A204.1 (cell line): ENCODE data around the gene TRMT1L.

ENCODE experiments used
- FAIRE-seq: peaks from 2 replicates; lab custom pipeline; 2012; peaks lifted over from hg19 to GRCh38; lab: Jason Lieb, UNC

Gene TRMT1L

DNA sequence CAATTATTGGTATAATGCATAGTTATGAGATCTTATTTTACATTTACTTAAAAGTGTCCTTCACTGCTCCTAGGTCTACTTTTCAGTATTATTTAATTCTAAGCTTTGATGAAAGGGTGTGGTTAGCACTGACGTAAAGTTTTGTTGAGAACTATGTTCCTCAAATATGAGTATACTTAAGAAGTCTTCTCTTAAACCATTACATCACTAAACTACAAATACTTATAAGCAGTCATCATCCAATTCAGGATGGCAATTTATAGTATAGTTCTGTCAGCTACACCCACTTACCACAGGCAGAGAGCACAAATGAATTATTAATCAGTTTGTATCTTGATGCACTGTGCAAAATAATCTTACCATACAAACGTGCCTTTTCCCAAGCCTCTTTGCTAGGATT, 27.0 kb downstream of the TRMT1L start:
- FAIRE-seq = no peak

DNA sequence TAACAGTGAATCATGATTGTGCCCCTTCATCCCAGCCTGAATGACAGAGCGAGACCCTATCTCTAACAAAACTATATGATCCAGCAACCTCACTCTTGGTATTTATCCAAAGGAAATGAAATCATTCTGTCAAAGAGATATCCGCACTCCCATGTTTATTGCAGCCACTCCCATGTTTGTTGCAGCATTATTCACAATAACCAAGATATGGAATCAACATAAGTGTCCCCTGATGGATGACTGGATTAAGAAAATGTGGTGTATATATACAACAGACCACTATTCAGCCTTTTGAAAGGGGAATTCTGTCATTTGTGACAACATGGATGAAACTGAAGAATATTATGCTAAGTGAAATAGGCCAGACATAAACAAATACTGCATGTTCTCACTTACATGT, 44.4 kb downstream of the TRMT1L start:
- no peak for FAIRE-seq

DNA sequence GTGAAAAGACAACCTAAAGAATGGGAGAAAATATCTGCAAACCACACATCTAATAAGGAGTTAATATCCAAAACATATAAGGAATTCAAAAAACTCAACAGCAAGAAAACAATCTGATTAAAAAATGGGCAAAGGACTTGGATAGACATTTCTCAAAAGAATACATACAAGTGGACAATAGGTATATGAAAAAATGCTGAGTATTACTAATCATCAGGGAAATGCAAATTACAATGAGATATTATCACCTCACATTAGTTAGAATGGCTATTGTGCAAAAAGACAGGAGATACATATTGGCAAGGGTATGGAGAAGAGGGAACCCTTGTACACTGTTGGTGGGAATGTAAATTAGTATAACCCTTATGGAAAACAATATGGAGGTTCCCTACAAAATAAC, 44.9 kb downstream of the TRMT1L start:
- no peak for FAIRE-seq

DNA sequence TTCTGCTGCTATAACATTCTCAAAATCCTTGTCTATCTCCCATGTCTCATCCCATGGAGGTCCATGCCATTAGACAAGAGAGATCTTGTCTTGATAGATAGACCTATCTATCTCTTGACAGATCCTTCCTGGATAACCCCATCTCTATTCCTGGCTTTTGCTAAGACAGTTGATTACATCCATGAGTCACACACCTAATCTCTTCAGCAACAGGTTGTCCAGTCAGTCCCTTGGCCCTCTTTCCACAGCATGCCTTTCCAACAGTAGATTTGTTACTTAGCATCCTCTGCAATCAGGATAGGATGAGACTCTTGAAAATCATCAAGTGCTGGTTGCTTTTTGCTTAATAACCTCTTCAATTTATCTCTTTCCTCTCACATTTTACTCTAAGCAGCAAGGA, 46.6 kb downstream of the TRMT1L start:
- FAIRE-seq = no peak

- no peak for FAIRE-seq
These were observed 48.4 kb downstream of the TRMT1L start for GRCh38 chr1:185108321-185108720.

DNA sequence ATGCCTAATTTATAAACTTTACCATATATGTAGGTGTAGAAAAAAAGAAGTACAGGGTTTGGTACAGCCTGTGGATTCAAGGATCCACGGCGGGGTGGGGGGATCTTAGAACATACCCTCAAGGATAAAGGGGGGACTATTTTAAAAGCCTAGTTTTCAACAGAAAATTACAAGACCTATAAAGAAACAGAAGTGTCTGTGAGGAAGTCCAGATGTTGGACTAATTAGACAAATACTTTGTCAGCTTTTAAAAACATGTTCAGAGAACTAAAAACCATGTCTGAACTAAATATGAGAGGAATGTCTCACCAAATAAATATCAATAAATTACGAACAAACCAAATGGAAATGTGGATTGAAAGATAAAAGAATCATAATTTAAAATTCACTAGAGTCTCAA, 51.6 kb downstream of the TRMT1L start:
- FAIRE-seq = no peak

GRCh38 chr1:185104083-185104482, 52.7 kb downstream of the TRMT1L start:
- FAIRE-seq = no peak

DNA sequence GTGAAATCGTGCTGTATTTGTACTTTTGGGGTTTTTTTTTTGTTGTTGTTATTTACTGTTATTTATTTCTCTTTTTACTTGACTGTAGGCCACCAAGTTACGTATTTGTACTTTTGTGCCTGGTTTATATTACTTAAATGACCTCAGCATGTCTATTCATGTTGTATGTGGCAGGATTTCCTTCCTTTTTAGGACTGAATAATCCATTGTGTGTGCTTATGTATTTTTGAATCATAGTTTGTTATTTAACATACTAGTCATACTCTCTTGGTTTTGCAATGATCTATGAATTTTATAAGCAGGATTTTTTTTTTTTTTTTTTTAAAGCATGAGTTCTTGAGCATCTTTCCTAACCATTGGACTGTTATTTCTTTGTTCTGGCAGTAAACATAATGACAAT, 60.2 kb downstream of the TRMT1L start:
- no peak for FAIRE-seq

GRCh38 chr1:185094761-185095160, 62.0 kb downstream of the TRMT1L start:
- FAIRE-seq = no peak

DNA sequence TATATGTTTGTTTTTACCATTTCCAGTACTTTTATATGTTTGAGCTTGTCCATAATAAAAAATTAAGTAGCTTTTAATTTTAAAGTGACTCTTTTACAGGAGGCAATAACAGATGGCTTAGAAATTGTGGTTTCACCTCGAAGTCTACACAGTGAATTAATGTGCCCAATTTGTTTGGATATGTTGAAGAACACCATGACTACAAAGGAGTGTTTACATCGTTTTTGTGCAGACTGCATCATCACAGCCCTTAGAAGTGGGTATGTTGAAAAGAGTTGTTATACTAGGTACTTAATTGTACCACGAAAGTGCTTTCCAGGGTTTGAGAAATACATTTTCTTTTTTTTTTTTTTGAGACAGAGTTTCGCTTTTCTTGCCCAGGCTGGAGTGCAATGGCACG, 65.3 kb downstream of the TRMT1L start:
- FAIRE-seq = no peak

DNA sequence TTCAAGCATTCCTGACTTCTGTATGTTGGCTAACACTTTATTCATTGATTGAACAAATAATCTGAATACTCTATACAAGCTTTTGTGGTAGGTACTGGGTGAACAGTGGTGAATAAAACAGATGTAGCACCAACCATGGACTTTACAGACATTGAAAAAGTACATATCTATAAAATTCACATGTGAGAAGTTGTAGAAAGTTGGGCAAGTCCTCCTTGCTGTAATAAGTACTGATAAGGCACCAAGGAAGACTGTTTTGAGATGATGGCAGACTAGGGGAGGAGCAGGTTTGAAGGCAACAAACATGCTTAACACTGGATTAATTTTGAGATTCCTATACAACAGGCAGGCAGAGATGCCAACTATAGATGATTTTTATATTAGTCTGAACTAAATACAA, 69.0 kb downstream of the TRMT1L start:
- no peak for FAIRE-seq

GRCh38 chr1:185087101-185087500, 69.7 kb downstream of the TRMT1L start:
- no peak for FAIRE-seq

DNA sequence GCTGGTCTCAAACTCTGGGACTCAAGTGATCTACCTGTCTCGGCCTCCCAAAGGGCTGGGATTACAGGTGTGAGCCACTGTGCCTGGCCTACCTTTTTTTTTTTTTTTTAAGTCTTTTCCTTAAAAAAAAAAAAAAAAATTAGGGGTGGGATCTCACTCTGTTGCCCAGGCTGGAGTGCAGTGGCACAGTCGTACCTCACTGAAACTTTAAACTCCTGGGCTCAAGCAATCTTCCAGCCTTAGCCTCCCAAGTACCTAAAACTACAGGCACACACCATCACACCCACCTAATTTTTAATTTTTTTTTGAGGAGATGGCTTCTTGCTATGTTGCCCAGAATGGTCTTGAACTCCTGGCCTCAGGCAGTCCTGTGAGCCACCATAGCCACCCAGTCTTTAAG, 72.9 kb downstream of the TRMT1L start:
- no peak for FAIRE-seq

GRCh38 chr1:185080422-185080821, 76.3 kb downstream of the TRMT1L start:
- FAIRE-seq = no peak

GRCh38 chr1:185077374-185077773, 79.4 kb downstream of the TRMT1L start:
- no peak for FAIRE-seq

DNA sequence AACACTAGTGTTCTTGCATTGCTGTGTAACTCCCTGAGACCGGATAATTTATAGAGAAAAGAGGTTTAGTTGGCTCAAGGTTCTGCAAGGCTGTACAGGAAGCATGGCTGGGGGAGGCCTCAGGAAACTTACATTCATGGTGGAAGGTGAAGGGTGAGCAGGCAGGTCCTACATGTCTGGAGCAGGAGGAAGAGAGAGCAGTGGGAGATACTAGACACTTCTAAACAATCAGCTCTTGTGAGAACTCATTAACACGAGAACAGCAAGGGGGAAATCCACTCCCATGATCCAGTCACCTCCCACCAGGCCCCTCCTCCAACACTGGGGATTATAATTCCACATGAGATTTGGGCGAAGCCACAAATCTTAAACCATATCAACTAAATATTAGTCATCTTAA, 81.3 kb downstream of the TRMT1L start:
- no peak for FAIRE-seq

DNA sequence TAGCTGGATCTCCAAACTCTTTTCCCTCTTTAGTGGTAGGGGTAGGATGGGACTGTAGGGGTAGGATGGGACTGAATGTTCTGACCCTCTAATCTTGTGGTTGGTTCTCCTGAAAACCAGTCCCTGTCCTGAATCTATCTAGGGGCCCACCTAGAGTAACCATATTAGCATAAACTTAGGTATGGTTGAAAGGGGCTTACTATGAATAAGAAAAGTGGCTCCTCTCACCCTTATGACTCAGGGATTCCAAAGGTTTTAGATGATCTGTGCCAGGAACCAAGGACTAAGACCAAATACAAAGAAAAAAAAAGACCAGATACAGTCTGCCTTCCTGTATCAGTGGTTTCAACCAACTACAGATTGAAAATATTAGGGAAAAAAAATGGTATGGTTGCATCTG, 82.4 kb downstream of the TRMT1L start:
- FAIRE-seq = no peak

DNA sequence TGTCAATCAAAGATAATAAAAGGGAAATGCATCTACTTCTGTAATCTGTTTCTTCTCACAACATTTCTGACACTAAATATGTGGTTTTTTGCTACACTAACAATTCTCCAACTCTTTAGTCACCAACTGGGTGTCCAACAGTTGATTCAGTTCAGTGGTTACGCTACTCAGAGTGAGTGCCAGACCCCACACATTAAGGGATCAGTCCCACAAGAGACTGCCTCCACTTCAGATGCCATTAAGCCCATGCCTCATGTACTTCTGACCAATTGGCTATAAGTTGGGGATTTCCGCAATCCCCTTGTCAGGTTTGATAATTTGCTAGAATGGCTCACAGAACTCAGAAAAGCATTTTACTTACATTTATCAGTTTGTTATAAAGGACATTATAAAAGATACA, 83.0 kb downstream of the TRMT1L start:
- no peak for FAIRE-seq

DNA sequence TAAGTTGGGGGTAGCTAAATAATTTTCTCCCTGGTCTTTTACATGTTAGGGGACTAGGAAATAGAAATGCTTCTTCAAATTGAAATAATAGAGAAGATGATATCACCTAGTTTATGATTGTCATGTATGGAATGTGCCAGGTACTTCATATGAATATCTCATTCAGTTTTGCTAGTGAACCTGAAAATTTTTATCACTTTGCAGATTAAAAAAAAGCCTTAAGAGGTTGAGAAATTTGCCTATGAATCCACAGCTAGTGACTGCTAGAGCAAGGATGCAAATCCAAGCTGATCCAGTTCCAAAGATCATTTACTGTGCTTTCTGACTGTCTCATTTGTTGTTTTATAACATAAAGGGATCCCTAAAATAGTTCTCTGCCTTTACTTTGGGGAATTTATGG, 86.7 kb downstream of the TRMT1L start:
- FAIRE-seq = no peak

- no peak for FAIRE-seq
These were observed 87.5 kb downstream of the TRMT1L start for GRCh38 chr1:185069202-185069772.

DNA sequence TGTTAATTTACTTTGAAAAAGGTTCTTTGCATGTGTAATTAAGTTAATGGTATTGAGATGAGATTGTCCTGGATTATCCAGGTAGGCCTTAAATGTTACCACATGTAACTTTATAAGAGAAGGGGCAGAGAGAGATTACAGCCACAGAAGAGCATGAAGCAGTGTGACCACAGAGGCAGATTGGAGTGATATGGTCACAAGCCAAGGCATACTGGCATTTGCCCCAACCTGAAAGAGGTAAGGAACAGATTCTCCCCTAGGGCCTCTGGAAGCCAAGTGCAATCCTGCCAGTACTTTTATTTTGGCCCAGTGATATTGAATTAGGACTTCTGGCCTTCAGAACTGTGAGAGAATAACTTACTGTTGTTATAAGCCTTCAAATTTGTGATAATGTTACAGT, 88.4 kb downstream of the TRMT1L start:
- FAIRE-seq = no peak
